Body of pancreas (tissue), 4 donors: ENCODE measurements around the gene ATF7IP.

ENCODE experiments used
- CTCF ChIP-seq, 7 experiments: fragments of 450-650 bp in 4 of 7; fragments of 200-600 bp in 3 of 7; sonication (generic) in 3 of 7; IDR thresholded peaks; one replicate each; pipeline ENCODE4 v1.5.1; 2016 to 2019; ENCODE audit warnings: antibody characterized with exemption in 7 of 7
- POLR2A ChIP-seq, 3 donors: fragments of 450-650 bp; IDR thresholded peaks; one replicate each; pipeline ENCODE4 v1.6.1; 2016; ENCODE audit warnings: antibody characterized with exemption in 3 of 3, mild to moderate bottlenecking in 2 of 3

DNA sequence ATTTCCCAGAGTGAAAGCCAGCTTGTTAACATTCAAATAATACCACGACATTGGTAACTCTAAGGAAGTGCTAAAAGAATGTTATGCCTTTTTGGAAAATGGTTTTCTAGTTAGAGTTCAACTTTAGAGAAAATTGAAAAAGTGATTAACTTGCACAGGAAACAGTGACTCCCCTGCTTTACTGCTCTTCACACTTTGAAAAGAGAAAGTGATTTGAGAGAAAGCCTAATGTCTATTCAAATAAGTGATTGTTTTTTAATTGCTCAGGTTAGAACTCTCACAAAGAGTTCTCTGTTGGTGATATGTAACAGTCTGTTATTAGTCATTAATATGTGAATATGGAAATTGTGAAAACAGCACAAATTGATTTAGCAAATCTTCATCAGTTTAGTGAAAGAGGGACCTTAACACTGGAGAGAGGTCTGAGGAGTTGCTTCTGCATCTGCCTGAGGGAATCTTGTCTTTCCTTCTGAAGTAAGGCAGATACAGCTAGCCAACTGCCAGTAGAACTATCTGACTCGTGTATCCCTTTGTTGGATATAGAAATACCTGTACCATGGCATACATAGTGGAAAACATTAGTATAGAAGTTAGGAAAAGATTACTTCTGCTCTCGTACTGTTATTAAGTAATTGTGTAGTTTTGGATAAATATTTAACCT, 25.5 kb downstream of the ATF7IP start:
- TF ChIP-seq CTCF (IDR thresholded peaks at IDR 0.05) (no peak), POLR2A (IDR thresholded peaks at IDR 0.05) (no peak)
